ENCODE data around the gene CDK11B.
A peak's percentile ranks its signal among the peaks of the same experiment; 100 is the strongest.

Gene CDK11B

DNA sequence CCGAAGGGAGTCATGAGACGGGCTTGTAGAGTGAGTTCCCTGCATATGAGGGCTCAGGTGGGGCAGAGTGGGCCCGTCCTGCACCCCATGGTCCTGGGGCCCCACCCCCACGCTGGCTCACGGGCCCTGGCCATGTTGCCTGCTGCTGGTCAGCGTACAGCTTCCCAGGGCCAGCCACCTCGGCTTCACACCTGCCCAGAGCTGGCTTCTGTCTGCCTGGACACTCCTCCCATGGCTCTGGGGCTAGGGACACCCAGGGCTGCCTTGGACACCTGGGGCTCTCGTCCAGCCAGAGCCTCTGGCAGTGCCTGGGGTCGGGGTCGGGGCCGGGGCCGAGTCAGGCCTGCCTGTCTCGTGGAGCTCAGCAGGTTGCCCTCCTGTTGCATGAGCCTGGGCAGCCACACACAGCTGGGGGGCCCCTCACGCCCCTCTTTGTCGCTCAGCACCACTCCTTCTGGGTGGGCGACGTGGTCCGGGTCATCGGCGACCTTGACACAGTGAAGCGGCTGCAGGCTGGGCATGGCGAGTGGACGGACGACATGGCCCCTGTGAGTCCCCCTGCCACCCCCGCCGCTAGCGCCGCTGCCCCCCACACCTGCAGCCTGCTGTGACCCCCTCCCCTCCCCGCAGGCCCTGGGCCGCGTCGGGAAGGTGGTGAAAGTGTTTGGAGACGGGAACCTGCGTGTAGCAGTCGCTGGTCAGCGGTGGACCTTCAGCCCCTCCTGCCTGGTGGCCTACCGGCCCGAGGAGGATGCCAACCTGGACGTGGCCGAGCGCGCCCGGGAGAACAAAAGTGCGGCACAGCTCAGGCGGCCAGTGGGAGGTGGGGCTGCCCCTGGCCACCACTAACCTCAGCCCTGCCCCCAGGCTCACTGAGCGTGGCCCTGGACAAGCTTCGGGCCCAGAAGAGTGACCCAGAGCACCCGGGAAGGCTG lies 32.3 kb downstream of the CDK11B start:
- DNase-seq, result no peak

DNA sequence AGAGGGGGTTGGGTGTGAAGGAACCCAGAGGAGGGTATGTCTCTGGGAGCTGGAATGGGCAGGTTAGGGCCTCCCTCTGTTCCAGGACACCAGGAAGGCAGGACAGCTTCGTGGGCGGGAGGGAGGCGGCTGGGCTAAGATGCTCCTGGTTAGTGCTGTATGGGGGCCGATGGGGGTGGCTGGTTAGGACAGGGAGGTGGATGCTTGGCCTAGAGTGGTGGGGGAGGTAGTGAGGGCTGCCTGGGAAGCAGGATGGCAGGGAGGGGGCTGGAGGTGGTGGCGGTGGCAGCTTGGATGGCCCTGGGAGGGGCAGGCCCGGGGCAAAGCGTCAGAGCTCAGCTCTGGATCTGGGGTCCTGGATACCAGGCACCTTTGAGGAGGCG lies 33.0 kb downstream of the CDK11B start:
- DNase-seq, result no peak

DNA sequence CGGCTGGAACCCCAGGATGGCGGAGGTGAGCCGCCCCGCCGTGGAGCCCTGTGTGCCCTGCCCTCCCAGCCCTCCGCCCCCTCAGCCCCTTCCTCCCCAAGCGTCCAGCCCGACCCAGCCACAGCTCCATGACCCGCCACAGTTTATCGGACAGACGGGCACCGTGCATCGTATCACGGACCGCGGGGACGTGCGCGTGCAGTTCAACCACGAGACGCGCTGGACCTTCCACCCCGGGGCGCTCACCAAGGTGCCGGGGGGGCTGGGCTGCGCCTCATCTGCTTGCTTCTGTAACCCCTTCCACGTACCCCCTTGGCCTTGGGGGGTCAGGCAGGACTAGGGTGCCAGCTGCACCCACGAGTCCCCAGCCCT lies 33.4 kb downstream of the CDK11B start:
- DNase-seq, result no peak

DNA sequence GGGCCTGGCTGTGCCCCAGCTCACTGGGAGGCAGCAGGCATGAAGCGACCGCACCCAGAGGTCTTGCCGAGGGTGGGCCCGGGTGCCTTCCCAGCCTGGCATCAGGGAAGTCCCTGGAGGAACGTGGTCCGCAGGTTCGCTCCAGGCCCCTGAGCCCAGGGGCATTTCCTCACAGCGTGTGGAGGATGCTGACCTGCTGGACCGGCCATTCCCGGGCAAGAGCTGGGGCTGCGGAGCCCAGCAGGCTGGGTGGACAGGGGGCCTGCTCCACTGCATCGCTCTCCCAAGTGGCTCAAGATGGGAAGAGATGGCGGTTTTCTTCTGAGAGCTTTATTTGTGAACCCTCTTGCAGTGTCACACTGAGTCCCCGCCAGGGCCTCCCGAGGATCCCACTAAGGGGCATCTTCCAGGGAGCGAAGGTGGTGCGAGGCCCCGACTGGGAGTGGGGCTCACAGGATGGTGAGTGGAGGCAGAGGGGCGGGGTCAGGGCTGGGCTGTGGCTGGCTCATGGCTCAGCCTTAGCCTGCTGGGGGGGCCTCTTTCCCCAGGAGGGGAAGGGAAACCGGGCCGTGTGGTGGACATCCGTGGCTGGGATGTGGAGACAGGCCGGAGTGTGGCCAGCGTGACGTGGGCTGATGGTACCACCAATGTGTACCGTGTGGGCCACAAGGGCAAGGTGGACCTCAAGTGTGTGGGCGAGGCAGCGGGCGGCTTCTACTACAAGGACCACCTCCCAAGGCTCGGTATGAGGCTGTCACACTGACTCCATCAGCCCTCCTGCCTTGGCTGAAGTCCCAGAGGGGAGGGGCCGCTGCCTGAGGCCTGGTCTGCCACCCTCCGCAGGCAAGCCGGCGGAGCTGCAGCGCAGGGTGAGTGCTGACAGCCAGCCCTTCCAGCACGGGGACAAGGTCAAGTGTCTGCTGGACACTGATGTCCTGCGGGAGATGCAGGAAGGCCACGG lies 34.1 kb downstream of the CDK11B start:
- no peak for DNase-seq

DNA sequence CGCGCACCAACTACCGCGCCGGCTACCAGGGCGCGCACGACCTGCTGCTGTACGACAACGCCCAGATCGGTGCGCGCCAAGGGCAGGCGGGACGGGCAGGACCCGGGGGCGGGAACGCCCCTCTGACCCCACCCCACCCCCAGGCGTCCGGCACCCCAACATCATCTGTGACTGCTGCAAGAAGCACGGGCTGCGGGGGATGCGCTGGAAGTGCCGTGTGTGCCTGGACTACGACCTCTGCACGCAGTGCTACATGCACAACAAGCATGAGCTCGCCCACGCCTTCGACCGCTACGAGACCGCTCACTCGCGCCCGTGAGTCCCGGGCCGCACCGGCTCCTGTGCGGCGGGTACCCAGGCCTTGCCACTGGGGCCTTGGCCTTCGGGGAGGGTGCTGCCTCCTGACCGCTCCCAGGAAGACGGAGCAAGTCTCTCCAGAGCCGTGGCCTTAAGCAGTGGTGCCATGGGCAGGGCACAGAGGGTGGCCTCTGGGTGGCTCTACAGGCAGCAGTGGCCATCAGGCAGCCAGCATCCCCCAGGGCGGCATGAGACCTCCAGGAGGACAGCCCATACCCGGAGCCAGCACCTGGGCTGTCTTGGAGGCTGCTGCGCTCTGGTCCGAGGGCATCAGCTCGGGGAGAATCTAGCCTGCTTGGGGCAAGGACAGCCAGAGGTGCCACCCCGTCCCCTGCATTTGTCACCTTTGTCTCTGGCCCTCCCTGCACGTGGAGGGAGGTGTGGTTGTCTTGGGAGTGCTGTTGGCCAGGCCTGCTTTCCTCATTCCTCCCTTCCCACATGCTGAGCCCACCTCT lies 35.0 kb downstream of the CDK11B start:
- DNase-seq, result no peak

DNA sequence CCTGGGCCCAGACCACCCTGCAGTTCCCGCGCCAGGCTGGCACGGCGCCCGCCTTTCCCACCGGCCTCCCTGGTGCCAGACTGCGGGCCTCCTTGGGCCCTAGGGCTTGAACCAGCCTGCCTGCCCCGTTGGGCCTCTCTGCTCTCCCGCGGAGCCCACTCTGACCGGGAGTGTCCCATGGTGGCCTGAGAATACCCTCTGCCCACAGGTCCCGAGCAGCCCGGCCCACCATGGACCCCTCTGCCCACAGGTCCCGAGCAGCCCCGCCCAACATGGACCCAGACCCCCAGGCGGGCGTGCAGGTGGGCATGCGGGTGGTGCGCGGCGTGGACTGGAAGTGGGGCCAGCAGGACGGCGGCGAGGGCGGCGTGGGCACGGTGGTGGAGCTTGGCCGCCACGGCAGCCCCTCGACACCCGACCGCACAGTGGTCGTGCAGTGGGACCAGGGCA lies 35.6 kb downstream of the CDK11B start:
- no peak for DNase-seq

DNA sequence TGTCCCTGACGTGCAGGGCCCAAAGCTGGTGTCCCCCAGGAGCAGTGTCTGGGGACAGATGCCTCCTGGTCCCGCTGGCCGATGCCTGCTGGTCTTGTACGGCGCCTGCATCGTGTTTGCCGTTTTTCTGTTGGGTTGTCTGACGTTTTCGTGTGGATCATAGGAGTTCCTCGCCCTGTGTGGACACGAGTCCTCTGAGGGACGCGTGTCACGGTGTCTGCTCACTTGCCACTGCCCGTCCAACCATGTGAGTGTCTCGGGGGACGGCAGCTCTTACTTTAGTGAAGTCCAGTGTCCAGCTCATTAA lies 36.1 kb downstream of the CDK11B start:
- no peak for DNase-seq

DNA sequence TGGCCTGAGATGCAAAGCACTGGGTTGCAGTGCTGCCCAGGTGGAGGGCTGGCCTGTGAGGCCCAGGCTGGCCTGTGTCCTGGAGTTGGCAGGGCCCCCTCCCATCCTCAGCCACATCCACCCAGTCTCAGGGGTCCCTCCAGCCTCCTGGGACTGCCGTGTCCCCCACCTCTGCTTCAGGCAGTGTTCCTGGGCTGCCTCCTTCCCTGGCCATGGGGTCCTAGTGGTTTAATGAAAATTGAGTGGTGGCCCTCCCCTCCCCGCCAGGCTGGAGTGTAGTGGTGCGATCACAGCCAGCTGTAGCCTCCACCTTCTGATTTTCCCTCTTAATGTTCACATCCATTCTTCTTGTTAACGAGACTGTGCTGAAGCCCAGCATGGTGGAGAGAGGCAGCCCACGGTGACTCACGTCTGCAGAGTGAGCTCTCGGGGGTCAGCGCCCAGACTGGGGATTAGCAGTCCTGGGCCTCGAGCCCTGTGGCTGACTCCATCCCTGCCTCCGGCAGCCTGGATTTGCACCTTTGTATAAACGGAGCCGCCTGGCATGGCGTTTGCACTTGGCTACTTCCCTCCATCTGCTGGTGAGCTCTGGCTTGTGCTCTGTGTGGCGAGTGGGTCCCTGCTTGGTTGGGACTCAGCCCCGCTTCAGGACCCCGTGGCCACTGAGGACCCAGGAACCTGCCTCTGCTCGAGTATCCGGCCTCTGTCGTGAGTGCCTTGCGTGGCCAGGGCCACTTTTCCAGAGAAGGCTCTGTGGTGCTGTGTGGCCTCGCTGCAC lies 36.6 kb downstream of the CDK11B start:
- no peak for DNase-seq

DNA sequence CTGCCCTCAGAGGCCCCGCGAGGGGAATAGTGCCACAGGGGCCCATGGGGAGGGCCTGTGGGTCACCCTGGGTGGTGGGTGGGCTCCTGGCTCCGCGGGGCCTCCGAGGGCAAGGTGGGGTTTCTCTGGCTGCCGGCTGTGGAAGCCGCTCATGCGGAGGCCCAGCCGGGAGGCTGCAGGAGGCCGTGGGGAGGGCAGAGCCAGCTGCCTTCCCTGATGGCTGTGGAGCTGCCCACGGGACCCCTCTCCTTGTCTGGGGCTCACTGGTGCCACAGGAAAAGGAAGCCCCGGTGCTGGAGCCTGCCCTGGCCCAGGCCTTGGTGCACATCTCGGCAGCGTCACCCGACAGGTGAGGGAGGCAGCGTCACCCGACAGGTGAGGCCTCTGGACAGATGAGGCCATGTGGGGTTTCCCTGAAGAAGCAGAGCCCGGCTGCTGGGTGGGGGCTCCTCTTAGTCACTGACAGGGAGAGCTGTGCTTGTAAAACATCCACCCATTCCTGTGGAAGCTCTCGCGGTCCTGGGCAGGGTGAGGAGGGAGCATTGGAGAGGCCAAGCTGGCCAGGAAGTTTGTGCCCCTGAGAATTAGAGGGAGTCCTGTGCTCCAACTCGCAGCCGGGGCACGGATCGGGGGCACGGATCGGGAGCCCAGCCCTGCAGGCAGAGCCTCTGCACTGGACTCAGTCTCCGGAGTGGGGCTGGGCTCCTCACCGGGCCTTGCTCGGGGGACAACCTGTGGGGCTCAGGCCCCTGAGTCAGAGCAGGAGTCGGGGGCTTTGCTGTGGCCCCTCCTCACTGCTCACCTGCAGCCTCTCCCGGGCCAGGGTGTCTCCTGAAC lies 37.4 kb downstream of the CDK11B start:
- DNase-seq, result no peak

DNA sequence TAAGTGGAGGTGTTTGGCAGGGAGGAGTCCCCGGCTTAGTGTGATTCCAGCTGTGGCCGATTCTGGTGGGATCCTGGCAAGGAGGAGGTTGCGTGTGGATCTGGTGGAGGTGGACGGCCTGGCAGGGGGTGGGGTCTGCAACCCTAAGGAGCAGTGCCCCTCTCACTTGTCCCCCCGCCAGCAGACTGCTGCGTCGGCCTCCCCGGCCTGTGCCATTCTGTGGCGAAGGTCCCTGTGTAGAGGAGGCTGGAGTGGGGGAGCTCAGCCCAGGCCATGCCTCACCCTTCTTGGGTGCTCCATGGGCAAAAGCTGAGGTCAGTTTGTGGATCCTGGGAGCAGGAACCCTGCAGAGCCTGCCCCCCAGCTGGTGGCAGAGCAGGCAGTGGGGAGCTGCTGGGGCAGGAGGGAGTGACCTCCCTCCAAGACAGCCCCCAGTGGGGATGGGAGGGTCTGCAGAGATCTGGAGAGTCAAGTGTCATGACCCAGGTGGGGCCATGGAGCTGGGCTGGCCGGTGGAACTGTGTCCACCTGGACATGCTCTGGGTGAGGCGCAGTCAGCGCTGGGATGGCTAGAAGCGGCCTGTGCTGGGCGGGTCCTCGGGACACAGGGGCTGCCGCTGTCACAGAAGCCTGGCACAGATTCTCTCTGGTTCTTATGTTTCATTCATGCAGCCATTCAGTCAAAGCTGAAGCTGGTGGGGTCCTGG lies 38.2 kb downstream of the CDK11B start:
- no peak for DNase-seq

DNA sequence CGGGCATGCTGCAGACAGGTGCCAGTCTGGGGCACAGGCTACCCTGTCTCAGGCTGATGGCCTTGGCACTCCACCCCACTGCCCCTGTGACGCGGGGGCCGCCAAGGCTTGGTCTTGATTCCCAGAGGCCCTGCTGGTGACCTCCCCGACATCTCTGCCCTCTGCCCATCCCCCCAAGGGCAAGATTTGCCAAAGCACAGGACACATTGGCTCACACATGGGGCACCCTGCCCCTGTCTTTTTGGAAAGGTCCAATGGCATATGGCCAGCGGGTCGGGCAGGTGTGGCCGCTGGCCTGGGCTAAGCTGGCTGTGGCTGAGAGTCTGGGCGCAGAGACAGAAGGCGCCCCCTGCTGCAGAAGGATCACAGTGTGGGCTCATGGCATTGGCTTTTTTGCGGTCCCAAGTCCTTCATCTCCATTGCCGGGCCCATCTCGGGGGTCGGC lies 38.9 kb downstream of the CDK11B start:
- DNase-seq, result no peak

DNA sequence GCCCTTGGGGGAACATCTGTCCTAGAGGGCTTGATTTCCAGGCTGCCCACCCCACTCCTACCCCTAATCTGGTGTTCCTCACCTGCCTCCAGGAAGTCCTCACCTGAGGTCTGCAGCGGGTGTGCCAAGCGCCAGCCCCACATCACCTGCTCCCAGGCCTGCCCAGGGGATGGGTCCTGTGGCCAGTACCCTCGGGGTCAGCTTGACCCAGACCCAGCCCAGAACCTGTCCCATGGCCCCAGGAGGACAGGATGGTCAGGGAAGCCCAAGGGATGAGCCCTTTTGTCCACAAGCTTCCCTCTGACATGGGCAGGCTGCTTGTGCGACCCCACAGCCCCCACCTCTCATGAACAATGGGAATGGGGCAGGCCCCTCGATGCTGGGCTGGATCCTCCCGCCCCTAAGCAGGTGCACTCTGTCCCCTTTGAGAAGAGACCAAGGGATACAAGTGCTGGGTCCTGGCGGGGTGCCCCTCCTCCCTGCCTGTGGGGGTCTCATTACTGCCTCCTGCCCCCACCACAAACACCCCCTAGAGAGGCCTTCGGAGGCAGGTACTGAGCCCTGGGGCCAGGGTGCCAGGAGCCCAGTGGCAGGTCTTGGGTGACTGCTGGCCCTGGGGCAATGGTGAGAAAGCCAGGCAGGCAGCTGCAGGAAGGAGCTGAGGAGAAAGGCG lies 40.3 kb downstream of the CDK11B start:
- DNase-seq, result no peak

DNA sequence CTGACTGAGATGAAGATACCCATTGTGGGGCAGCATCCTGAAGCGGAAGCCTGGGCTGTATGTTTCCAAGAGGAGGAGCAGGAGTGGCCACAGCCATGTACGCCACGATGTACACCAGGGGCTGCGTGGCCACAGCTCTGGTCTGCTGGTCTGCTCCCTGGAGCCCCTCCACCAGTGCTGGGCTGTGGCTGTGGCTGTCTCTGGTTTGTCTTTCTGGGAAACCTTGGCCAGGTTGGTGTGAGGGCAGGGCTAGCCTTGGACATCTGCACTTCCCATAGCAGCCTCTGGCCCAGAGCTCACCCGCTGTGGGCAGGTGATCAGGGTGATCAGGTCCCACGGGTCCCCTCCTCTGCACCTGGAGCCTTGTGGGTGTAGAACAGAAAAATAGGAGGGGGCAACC lies 40.9 kb downstream of the CDK11B start:
- no peak for DNase-seq

DNA sequence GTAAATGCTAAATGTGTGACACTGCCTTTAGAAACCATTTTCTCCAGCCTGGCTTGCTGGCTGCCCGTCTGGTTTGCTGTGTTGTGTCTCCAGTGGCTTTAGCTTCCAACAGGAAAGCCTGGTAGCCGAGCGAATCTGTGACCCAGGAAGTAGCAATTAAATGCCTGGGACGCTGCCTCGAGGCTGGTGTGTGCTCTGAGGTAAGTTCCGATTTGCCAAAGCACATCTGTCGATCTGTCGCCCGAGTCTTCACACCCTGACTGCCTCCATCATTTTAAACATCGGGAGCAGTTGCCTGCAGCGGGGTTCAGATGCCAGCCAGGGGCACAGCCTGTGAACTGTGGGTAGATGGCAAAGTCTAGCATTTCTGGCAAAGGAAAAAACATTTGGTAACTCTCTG lies 41.3 kb downstream of the CDK11B start:
- no peak for DNase-seq

DNA sequence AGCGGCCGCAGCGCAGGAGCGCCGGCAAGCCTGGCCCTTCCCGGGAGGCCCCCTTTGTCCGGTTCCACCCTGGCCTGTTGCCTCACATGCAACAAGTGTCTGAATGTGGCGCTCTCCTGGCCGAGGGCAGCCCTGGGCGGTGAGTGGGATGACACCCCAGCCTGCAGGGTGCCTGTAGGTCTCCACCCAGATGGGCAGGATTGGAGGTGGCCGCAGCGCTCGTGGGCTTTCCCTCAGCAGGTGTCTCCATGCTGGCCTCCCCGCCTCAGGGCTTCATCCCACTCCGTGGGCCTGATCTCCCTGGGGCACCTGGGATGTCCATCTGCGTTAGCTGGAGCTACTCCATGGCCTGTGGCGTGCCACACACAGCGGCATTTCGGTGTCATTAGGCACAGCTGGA lies 42.0 kb downstream of the CDK11B start:
- DNase-seq, result no peak

DNA sequence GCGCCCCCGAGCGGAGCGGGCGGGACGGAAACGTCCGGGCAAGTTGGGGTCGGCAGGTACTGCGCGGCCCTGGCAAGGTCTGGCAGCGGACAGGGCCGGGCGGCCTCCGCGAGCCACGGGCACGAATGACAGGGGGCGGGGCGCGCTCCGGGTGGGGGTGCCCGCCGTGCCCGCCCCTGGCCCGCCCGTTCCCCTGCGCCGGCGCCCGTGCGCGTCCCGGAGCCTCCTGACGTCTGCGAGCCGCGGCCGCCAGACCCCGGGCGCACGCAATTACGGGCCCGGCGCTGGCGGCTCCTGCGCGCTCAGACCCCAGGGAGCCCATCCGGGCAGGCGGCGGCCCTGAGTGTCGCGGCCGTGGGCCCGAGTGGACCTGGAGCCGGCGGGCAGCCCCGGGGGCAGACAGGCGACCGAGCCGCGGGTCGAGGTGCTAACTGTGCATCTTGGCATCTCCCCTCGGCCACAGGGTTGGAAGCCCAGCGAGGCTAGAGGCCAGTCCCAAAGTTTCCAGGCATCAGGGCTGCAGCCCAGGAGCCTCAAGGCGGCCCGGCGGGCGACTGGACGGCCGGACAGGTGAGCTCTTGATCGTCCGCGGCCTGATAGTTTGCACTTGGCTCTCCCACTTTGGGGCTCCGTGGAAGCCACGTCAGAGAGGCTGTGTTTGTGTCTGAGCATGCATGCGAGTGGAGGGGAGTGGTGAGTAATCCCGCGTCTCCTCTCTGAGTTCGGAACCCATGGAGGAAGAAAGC lies 42.6 kb downstream of the CDK11B start:
- peak in 1 of 4 experiments; percentile 40 for DNase-seq

DNA sequence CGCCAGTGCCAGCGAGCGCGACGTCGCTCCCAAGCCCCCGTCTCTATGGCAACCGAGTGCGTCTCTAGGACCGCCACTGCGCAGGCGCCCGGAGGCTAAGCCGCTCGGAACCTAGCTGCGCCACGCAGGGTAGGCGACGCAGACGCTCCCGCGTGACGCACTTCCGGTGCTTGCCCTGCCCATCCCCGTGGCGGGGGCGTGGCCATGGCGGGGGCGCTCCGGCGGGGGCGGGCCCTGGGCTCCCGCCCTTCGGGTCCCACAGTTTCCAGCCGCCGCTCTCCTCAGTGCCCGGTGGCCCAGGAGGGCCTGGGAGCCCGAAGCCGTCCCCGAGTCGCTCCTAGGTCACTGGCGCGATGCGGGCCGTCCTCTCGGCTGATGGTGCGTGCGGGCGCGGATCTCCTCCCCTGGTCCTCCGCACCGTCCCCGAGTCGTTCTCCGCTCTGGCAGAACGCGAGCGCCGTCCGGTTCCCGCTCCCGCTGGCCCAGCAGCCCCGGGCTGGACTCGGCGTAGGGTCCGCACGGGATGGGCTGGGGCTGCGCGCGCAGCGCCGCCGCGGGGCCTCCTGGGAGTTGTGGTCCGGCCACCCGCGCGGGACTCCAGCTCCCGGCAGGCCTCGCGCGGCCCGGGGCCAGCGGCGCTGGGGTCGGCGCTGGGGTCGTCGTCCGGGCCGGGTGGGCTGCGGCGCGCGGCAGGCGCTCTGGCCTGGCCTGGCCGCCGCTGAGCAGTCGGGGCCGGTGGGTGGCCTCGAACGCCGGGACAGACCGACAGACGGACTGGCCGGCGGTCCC lies 43.4 kb downstream of the CDK11B start, which contains the start of gene MIB2:
TSS of gene MIB2 (plus strand) at position 245 of the 789 bp plus-strand sequence. CDS start 7,953 bp downstream, outside the sequence.
- peak; percentile 87 to 99 (median 95) for DNase-seq

DNA sequence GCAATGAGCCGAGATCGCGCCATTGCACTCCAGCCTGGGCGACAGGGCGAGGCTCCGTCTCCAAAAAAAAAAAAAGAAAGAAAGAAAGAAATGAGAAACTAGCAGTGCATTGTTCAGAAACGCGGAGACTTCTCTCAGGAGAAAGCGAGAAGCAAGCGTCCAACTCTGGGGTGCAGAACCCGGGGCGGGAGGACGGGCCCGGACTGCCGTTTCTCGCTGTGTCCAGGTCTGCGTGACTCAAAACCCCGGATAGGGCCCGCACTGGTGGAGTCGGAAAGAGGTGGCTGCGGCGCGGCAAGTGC lies 43.9 kb downstream of the CDK11B start:
- DNase-seq, result no peak

All from activated naive CD4-positive, alpha-beta T cell (primary cell).